ENCODE data around the gene SYT17. TPM values are rescaled to one million over a fixed set of nuclear protein-coding genes. Genes with fewer than 3 reads are reported as not detected.

The SYT17 gene
- total and polyA plus RNA-seq, 12 donors, result 1.1 to 6.5 (median 3.1) TPM

GRCh38 chr16:19168371-19169081 lies 486 bp downstream of the SYT17 start:
- TF ChIP-seq POLR2A (IDR thresholded peaks at IDR 0.05) (no peak), CTCF (IDR thresholded peaks at IDR 0.05) (no peak)
- intact Hi-C loops (cut with DNase I), result loop anchor here in 1 of 2 donors (5.0 kb wide), 1 partner anchor 81 kb away; no protein-coding TSS in a partner anchor
- Histone ChIP-seq H3K4me3 (peak overlapping the region in 2 of 4 donors; percentile 26 to 57), H3K27me3 (peaks cover 9% of the 10 kb centered on the region), H3K9me3 (replicated peaks in 1 of 3) (no peaks in the 10 kb centered on the region), H3K36me3 (replicated peaks in 1 of 2) (no peaks in the 10 kb centered on the region), H3K4me1 (replicated peaks in 1 of 2) (peaks cover 0 to 17% of the 10 kb centered on the region in 2 donors), H3K27ac (peak overlapping the region in 1 of 5 donors; percentile 66)
- 1 to 2% (median 1%) methylated on average over 25 to 68 of the region's 68 CpGs for WGBS, 4 donors
- peak in 3 of 7 donors; percentile 21 to 69 (median 40) for DNase-seq

- Histone ChIP-seq H3K4me3 (peak overlapping the region in 1 of 4 donors; percentile 57), H3K36me3 (replicated peaks in 1 of 2) (no peaks in the 10 kb centered on the region), H3K9me3 (replicated peaks in 1 of 3) (no peaks in the 10 kb centered on the region), H3K4me1 (replicated peaks in 1 of 2) (peaks cover 0 to 17% of the 10 kb centered on the region in 2 donors), H3K27me3 (peaks cover 9% of the 10 kb centered on the region), H3K27ac (peak overlapping the region in 1 of 5 donors; percentile 49)
- no peak for DNase-seq
- no peak for TF ChIP-seq POLR2A (IDR thresholded peaks at IDR 0.05)
- no peak for TF ChIP-seq CTCF (IDR thresholded peaks at IDR 0.05)
- intact Hi-C loops (cut with DNase I), result loop anchor here in 1 of 2 donors (5.0 kb wide), 1 partner anchor 82 kb away; no protein-coding TSS in a partner anchor
- 5 to 20% (median 17%) methylated on average over 7 to 19 of the region's 19 CpGs for WGBS, 4 donors
Measured at GRCh38 chr16:19169082-19169639, 1.1 kb downstream of the SYT17 start.

- TF ChIP-seq POLR2A (IDR thresholded peaks at IDR 0.05) (no peak), CTCF (IDR thresholded peaks at IDR 0.05) (no peak)
- H3K27ac ChIP-seq, result no peak overlapping the region
- H3K4me3 ChIP-seq, result no peak overlapping the region
- DNase-seq, result no peak
- H3K4me1 ChIP-seq (replicated peaks in 1 of 2), result peaks cover 0 to 17% of the 10 kb centered on the region in 2 donors
- WGBS, 4 donors, result 69 to 82% (median 79%) methylated on average over 7 of the region's 7 CpGs
- no peaks in the 10 kb centered on the region for H3K36me3 ChIP-seq (replicated peaks in 1 of 2)
- intact Hi-C loops (cut with DNase I), result loop anchor here in 1 of 2 donors (10.0 kb wide), 1 partner anchor 205 kb away; no protein-coding TSS in a partner anchor
- H3K27me3 ChIP-seq, result peaks cover 9% of the 10 kb centered on the region
- no peaks in the 10 kb centered on the region for H3K9me3 ChIP-seq (replicated peaks in 1 of 3)
Measured at GRCh38 chr16:19170043-19170655, 2.1 kb downstream of the SYT17 start.

All from adrenal gland (tissue), 12 donors.